Measurements from ENCODE around the gene MSN. TPM values are rescaled to one million over a fixed set of nuclear protein-coding genes. Genes with fewer than 3 reads are reported as not detected.
"Not testable (repeated sequence)": the region's sequence is repeated elsewhere in the genome, so short reads cannot be mapped to it uniquely, and the experiment has no call there.

Gene MSN
- total RNA-seq: 657 and 670 TPM in 2 replicates

DNA sequence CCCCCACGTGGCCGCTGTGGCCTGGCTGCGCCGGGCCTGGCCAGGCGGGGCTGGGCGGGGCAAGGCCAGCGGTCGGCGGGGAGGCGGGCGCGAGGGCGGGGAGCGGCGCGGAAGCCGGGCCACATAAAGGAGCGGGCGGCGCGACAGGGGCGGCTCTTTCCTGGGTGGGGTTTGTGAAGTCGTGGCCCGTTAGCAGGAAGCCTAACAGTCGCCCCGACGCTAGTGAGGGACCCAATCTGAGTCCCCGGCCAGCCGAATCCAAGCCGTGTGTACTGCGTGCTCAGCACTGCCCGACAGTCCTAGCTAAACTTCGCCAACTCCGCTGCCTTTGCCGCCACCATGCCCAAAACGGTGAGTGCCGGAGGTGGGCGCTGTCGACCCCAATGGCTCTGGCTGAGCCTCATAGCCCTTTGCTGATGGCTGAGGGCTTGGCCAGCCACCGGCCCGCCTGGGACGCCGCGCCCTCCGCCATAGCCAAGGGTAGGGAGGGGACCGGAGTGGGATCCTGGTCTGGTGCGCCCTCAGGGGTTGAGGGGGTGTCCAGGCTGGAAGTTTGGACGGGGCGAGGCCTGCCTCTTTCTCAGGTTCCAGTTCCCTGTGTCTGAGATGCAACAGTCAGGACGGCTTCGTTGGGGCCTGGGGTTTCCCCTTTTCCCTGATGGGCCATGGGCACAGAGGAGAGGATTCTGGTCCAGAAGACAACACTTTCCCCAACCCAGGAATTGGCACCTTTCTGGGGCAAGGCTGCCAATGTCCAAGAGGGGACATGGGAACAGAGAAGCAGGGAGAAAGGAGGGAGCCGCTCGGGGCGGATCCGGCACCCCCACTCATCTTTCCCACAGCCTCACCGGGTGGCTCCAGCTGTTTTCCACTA is at the start of gene MSN:
Gene MSN (plus strand): TSS at position 152 of the 874 bp plus-strand sequence. CDS start 188 bp downstream, at position 340.
- intact Hi-C loops (cut with micrococcal nuclease): loop anchor here (1.0 to 10.0 kb wide), 6 partner anchors 31 to 1460 kb away; partner anchors contain the start of genes AMER1 and ZC3H12B

DNA sequence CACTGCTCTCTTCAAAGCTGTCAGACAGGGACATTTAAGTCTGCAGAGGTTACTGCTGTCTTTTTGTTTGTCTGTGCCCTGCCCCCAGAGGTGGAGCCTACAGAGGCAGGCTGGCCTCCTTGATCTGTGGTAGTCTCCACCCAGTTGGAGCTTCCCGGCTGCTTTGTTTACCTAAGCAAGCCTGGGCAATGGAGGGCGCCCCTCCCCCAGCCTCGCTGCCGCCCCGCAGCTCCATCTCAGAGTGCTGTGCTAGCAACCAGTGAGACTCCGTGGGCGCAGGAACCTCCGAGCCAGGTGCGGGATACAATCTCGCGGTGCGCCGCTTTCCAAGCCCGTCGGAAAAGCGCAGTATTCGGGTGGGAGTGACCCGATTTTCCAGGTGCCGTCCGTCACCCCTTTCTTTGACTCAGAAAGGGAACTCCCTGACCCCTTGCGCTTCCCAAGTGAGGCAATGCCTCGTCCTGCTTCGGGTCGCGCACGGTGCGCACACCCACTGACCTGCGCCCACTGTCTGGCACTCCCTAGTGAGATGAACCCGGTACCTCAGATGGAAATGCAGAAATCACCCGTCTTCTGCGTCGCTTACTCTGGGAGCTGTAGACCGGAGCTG is 47.3 kb upstream of the MSN start:
- intact Hi-C loops (cut with micrococcal nuclease): not testable (repeated sequence)

DNA sequence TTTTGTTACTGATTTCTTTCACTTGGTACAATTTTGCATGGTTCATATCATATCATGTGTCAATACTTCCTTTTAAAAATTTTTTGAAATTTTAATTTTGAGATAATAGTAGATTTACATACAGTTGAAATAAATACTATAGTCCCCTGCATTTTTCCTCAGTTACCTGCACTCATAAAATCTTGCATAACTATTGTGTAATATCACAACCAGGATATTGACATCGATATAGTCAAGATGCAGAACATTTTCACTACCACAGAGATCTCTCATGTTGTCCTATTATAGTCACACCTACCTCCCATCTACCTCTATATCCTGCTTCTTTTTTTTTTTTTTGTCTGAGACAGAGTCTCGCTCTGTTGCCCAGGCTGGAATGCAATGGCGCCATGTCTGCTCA is 36.7 kb upstream of the MSN start:
- intact Hi-C loops (cut with micrococcal nuclease): no loop called here

DNA sequence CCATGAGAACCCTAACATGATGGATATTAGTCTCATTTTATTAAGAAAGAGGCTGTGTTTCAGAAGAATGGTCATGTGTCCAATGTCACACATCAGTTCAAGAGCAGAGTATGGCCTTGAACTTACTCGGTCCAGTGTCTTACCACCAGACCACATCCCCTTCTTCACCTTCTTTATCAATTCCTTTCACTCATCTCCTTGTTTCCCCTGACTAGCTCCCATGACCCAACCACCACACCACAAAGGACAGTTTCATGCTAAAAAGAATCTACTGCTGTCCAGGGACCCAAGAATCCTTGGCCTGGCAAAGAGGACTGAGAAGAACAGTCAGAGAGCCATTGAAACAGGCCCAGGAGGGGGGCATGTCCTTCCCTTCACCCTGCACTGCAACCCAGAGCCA is 33.6 kb upstream of the MSN start:
- intact Hi-C loops (cut with micrococcal nuclease): no loop called here

DNA sequence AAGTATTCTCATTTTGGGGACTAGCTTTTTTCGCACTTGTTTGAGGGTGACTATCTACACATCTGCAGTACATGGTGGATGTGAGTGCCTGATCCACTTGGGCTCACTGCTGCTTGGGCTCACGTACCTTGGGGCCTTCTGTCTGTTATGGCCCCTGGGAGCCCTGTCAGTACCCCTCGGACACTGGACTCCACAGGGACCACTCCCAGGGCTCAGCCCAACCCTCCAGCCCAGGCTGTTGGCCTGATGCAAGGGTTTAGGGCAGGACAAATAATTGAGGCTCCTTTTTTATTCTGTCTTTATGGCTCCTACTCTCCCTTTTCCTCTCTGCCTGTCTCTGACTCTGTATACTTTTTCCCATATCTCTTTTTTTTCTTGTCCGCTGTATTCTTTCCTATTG is 32.7 kb upstream of the MSN start:
- intact Hi-C loops (cut with micrococcal nuclease): no loop called here

DNA sequence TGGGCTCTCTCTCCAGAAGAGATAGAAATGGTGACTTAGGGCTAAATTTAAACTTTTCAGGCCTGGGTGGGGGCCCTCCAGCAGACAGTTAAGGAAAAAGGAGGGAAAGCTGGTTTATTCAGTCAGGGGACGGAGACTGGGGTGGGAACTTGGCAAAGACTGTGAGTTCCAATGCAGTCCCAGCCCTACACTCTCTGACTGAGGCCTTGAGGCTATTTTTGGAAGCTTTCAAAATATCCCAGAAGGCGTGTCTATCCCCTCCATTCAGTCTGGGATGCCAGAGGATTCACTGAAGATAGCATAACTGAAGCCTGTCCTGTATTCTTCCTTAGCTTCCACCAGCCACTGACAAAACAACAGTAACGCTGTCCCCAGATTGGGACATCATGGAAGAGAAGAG is 32.1 kb upstream of the MSN start:
- intact Hi-C loops (cut with micrococcal nuclease): no loop called here

DNA sequence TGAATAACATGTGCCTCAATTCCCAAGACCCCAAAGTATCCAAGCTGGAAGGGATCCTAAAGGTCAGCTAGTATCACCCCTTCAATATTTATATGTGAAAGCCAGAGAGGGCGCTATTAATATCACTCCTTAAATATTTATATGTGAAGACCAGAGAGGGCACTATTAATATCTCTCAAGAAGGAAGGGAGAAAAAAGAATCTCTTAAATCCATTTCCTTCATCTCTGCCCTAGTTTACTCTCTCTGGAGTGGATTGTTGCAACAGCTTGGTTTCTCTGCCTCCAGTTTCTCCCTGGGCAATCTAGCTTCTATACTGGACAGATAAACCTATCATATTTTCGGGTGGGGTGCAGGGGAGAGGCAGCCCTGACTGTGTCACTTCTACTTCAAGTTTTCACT is 31.6 kb upstream of the MSN start:
- intact Hi-C loops (cut with micrococcal nuclease): no loop called here

DNA sequence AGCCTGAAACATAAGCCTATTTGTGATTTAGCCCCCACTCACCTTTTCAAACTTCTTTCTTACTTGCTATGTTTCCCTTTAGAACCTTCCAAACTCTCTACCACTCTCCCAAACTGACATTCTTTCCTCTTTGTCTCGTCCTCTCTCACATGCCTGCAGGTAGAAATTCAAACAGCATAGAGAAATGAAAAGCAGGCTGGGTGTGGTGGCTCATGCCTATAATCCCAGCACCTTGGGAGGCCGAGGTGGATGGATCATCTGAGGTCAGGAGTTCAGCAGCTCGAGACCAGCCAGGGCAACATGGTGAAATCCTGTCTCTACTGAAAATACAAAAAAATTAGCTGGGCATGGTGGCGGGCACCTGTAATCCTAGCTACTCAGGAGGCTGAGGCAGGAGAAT is 31.2 kb upstream of the MSN start:
- intact Hi-C loops (cut with micrococcal nuclease): not testable (repeated sequence)

DNA sequence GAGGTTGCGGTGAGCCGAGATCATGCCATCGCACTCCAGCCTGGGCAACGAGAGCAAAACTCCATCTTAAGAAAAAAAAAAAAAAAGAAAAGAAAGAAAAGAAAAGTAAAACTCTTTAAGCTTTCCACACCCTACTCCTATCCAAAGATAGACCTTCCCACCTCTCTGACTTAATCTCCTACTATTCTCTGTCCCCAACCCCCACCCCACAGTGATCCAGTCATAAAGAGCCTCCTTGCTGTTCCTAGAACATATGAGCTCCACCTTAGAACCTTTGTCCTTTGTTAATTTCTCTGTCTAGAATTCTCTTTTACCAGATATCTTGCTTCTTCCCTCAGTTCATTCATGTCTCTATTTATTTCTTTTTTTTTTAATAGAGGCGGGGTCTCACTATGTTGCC is 30.1 kb upstream of the MSN start:
- intact Hi-C loops (cut with micrococcal nuclease): no loop called here

DNA sequence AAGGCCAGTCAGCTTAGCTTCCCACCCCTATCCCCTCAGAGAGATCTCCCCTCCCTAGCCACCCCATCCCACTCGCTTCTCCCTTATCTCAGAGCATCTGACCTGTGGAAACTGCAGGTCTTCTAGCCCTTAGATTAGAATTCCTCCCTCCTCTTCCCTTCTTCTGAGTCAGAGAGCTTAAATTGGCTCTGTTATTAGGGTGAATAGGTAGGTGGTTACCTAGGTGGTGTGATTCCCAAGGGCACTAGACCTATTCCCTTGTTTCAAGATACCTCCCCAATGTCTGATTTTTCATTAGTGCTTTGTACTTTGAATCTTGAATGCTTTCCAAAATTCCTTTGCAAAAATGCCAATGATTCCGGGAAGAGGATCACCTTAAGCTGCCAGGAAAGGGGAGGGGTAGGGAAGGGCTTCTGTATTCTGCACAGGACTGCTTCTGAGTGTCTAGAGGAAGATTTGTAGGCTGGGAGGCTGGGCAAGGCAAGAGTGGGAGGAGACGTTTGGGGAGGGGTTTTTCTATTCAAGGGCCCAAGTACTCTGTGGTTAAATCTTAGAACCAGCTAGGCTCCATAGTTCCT is 24.5 kb upstream of the MSN start:
- intact Hi-C loops (cut with micrococcal nuclease): no loop called here

DNA sequence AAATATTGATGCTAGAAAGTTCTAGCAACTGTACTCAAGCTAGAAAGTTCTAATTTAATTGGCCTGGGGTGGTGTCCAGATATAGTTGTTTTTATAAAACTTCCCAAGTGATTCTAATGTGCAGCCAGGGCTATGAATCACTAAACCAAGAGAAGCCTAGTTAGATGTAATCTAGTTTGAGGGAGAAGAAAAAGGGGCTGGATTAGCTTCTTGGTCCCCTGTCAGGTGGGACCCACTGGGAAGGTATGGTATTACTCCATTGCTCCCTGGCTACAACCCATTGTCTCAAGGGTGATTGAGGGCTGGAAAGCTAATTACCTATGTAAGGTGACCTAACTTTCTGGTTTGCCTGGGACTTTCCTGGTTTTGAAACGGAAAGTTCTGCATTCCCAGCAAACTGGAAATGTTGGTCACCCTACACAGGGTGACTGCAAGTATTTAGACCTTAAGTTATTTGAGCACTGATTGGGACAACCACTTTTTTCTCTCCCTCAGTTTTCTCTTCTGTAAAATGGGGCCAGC is 23.9 kb upstream of the MSN start:
- intact Hi-C loops (cut with micrococcal nuclease): no loop called here

DNA sequence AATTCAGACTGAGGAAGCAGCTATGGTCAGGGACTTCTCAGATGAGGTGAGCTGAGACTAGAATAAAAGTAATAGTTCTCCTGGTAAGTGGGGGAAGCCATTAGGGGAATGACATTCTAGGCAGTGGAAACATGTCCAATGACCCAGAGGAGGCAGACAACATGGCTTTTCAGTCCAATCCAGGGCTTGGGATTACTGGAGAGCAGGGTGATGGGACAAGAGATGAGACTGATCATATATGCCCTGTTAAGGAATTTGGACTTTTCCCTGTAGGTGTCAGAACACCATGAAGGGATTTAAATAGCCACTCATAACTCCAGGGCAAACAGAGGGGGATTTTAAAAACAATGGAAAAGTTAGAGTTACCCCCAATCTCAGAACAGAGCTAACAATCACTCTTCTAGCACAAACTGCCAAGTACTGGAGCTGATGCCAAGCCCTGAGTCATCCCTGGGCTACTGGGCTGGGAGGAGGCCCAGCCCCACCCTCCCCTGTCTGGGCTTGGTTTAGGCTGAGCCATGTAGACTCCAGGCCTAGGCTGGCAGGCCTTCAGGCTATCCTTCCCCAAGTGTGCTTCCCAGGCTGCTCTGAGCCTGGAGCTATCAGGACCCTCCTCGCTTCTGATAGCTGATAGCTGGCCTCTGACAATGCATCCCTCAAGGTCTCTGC is 22.7 kb upstream of the MSN start:
- intact Hi-C loops (cut with micrococcal nuclease): no loop called here

DNA sequence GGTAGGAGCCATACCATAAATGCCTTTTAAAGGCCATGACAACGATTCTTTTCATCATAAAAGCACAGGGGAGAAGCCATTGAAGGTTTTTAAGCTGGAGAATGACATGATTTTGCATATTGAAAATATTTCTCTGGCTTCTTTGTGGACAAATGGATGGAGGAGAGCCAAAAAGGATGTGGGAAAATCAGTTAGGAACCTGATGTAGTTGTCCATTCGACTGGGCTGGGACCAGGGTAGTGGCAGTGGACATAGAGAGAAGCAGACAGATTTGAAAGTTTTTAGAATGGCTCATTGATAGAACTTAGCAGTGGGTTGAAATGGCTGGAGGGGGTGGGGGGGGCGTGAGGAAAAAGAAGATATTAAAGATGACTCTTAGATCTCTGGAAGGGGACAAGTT is 19.7 kb upstream of the MSN start:
- intact Hi-C loops (cut with micrococcal nuclease): no loop called here

DNA sequence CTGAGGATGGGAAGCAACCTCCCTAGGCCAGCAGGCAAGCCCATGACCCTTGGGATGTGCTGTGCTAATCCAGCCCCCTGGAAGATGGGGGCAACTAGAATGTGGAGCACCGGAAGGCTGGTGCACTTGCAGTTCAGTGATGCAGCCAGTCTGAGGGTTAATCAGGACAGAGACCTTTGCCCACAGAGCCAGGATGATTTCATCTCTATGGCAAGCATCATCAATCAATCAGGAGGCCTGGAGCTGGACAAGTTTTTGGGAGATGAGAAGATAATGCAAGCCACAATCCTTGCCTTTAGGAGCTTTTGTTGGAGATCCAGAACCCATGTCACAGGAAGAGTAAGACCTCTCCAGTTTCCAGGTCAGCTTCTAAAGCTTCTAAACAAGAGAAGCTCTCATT is 15.4 kb upstream of the MSN start:
- intact Hi-C loops (cut with micrococcal nuclease): no loop called here

DNA sequence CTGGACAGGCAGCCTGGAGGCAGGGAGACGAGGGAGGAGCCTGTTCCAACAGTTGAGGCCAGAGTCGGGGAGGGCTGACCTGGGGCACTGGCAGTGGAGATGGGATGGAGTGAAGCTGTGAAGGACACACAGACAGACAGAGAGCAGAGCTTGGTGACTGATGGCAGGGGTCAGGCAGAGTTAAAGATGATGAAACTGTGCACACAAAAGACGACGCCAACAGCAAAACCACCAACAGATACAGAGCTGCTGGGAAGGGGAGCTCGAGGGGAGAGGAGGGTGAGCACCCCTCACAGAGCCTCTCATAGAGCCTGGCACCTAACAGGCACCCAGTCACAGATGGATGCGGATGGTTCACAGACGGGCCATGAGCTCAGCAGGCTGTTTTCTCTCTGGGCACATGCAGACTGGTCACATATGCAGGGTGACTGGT is 10.4 kb upstream of the MSN start:
- intact Hi-C loops (cut with micrococcal nuclease): not testable (repeated sequence)

DNA sequence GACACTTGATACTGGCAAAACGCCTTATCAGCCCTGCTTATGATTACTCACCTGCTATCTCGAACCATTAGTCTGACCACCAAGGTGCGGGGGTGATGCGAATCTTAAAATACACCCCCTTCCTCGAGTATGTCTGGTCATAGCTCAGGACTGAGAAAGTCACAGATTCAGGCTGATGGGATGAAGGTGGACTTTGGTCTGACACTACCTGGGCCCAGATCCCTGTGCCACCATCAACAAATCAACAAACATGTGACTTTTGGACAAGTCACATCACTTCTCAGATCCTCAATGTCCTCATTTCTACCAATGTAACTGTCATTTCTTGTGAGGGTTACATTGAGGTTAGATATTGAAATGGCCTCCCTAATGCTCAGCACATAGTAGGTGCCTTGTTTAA is 9.8 kb upstream of the MSN start:
- intact Hi-C loops (cut with micrococcal nuclease): no loop called here

DNA sequence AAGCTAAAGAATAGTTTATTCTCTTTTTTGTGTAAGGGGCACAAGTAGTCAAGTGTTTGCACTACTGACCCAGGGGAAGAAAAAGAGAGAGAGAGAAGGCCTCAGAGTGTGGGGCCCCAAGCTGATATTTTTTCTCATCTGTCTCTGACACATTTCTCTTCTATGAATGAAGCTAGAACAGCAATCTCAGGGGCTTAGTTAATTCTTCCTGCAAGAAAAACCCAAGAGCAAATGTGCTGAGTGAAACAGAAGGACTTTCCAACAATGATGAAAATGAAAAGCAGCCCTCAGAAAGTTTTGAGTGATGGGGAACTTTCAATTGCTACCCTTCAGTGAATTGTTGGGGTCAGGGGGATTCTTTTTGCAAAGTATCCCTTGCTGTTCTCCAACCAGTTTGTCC is 9.2 kb upstream of the MSN start:
- intact Hi-C loops (cut with micrococcal nuclease): no loop called here

DNA sequence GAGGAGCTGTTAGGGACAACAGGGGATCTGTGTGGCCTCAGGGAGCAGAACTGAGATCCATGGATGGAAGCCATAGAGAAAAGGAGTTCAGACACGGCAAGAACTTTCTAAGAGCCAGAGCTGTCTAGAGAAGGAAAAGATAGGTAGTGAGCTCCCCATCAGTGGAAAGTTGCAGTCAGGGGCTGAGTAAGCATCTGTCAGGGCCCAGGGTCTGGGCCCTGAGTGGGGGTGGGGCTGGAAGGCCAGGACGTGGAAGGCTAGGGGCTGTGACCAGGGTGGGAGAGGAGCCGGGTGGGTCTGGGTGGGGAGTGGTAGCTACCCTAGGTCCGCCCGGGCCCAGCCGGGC is 324 bp upstream of the MSN start:
- intact Hi-C loops (cut with micrococcal nuclease): loop anchor here (1.0 to 10.0 kb wide), 4 partner anchors 72 to 1460 kb away; partner anchors contain the start of genes AMER1 and ZC3H12B

DNA sequence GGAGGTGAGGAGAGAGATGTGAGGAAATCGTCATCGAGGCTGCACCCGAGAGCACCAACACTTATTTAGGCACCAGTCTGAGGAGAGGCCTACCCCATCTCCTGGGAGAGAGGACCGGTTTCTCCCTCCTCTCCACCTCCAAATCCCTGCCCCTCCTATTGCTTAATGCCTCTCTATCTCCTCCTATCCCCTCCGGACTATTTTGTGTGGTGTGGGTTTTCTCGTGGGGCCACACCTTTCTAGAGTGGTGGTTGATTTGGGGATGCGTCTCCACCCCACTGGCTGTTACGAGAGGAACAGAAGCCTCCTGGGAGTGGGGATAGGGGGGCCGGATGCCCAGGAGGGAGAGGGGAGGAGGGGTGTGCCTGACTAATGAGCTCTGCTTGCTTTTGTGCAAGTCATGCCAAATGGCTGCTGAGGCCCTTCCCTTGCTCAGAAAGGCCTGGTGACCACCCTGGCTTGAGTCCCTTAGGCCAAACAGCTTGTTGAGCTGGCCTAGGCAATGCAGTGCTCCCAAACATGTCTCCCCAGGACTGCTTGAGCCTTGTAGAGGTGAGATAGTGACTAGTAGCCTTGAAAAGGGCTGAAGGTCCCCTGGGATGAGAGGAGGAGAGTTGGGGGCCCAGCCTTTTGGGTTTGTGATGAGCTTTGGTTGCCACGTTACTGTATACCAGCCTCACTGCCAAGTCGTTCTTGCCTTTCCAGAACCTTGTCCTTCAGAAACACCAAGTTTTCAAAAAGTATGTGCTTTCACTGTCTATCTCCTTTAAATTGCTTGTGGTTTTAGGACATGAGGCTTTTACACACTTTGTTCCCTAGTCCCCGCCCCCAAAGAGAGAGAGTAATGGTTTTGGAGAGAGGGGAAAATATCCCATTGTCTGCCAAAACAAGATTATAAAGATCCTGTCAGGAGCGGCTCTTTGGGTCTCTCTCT is 1.2 kb downstream of the MSN start:
- intact Hi-C loops (cut with micrococcal nuclease): loop anchor here (1.0 to 10.0 kb wide), 5 partner anchors 30 to 1461 kb away; partner anchors contain the start of genes AMER1 and ZC3H12B

DNA sequence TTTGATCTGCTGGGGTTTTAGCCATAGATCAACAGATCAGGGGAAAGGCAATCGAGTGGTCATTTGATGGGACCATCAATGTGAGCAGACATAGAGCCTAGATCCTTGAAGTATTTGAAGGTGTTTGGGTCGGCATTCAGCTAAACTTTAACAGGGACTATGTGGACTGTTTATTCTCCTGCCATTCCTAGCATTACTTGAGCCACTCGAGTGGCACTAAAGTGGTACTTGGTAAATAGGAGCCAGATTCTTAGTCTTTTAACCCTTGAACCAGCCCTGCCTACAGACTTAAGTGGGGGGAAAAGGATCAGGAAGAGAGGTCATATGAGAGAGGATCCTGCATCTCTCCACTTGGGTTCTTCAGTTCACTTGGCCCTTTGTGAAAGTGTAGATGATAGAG is 3.8 kb downstream of the MSN start:
- intact Hi-C loops (cut with micrococcal nuclease): loop anchor here (5.0 kb wide), 2 partner anchors 71 to 256 kb away; no protein-coding TSS in a partner anchor

Measured in T-helper 1 cell treated with Interleukin-12 subunit alpha and Interleukin-12 subunit beta and Interleukin-4 antibody, amounts not matched to agents 30 ng/mL and 1 ng/mL, for 36 hours (primary cell).